Nephron (organoid): ENCODE measurements around the gene TM4SF4.

Experiments used
- H3K27ac Mint-ChIP-seq, 3 experiments: 2 replicates each; pipeline ENCODE4 v1.8.0; 2020; ENCODE audit warnings: mixed read lengths in 3 of 3, mild to moderate bottlenecking in 2 of 3, moderate library complexity in 1 of 3
- H3K27me3 Mint-ChIP-seq: 2 replicates; pipeline ENCODE4 v1.8.0; 2021; ENCODE audit warnings: low read depth, mild to moderate bottlenecking, moderate library complexity, mixed read lengths
- H3K36me3 Mint-ChIP-seq: 2 replicates; pipeline ENCODE4 v1.8.0; 2020; ENCODE audit warnings: low read depth, mixed read lengths
- H3K4me1 Mint-ChIP-seq: 2 replicates; pipeline ENCODE4 v1.8.0; 2020; ENCODE audit warnings: mixed read lengths
- H3K4me3 Mint-ChIP-seq, 3 experiments: 2 replicates each; pipeline ENCODE4 v1.8.0; 2020; ENCODE audit warnings: mild to moderate bottlenecking in 3 of 3, mixed read lengths in 3 of 3, moderate library complexity in 2 of 3
- H3K9me3 Mint-ChIP-seq: 2 replicates; pipeline ENCODE4 v1.8.0; 2020; ENCODE audit warnings: mixed read lengths
- TF ChIP-seq, protein P1 (sequence below), 3 experiments: fragments of 200-600 bp; sonication (generic); IDR thresholded peaks; one replicate each; pipeline ENCODE4 v1.5.0; 2021; ENCODE audit warnings: antibody characterized with exemption in 3 of 3; ENCODE audit not compliant: unreplicated experiment in 3 of 3

Gene TM4SF4

DNA sequence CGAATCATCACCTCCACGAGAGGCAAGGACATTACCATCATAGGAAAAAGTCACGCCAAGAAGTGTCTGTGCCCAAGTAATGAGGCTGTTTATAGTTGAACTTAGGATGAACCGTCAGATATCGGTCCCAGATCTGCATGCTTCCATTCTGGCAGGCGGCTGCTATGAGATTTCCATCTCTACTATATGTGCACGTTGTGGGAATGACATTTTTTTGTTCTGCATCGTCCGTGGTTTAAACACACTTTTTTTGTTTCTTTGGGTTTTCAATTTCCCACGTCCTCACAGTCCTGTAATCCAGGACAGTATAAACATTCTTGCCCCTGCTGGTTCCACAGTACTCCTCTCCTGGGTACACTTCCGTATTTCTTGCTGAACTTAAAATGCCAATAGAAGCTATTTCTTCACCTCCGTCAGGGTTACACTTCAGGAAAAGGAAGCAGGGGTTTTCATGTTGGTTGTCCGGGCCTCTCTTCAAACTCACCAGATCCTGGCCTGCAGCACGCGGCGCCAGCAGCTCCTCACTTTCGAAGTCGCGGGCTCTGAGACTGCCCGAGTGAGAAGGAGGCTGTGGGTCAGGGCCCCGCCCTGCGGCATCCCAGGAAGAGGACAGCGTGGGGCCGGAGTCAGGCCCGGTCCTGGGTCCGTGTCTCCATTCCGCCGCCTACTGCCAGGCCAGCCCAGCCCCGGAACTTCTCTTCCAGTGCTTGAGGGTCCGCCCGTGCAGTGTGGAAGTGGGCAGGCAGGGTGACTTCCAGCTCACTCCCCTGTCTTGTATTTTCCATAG lies 9.8 kb upstream of the TM4SF4 start:
- no peaks in the 10 kb centered on the region for H3K9me3 Mint-ChIP-seq
- peaks cover 36% of the 10 kb centered on the region for H3K4me1 Mint-ChIP-seq
- H3K36me3 Mint-ChIP-seq, result no peaks in the 10 kb centered on the region
- TF ChIP-seq, protein P1, sequence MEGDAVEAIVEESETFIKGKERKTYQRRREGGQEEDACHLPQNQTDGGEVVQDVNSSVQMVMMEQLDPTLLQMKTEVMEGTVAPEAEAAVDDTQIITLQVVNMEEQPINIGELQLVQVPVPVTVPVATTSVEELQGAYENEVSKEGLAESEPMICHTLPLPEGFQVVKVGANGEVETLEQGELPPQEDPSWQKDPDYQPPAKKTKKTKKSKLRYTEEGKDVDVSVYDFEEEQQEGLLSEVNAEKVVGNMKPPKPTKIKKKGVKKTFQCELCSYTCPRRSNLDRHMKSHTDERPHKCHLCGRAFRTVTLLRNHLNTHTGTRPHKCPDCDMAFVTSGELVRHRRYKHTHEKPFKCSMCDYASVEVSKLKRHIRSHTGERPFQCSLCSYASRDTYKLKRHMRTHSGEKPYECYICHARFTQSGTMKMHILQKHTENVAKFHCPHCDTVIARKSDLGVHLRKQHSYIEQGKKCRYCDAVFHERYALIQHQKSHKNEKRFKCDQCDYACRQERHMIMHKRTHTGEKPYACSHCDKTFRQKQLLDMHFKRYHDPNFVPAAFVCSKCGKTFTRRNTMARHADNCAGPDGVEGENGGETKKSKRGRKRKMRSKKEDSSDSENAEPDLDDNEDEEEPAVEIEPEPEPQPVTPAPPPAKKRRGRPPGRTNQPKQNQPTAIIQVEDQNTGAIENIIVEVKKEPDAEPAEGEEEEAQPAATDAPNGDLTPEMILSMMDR (IDR thresholded peaks at IDR 0.05; ENCODE audit: unreplicated experiment in 3 of 3), result no peak
- no peak overlapping the region for H3K4me3 Mint-ChIP-seq
- no peaks in the 10 kb centered on the region for H3K27me3 Mint-ChIP-seq
- H3K27ac Mint-ChIP-seq, result peak overlapping the region; percentile 99

- Mint-ChIP-seq H3K27me3 (no peaks in the 10 kb centered on the region), H3K36me3 (no peaks in the 10 kb centered on the region), H3K9me3 (no peaks in the 10 kb centered on the region), H3K27ac (peak overlapping the region; percentile 99), H3K4me1 (peaks cover 35% of the 10 kb centered on the region), H3K4me3 (no peak overlapping the region)
- TF ChIP-seq, protein P1 (IDR thresholded peaks at IDR 0.05; ENCODE audit: unreplicated experiment in 3 of 3), result no peak
Observed at GRCh38 chr3:149465351-149465883, 9.1 kb upstream of the TM4SF4 start.

GRCh38 chr3:149466192-149466591 lies 8.3 kb upstream of the TM4SF4 start:
- Mint-ChIP-seq H3K27ac (peak overlapping the region; percentile 99), H3K9me3 (no peaks in the 10 kb centered on the region), H3K4me3 (peak overlapping the region in 2 of 3 experiments; percentile 1 to 3), H3K4me1 (peaks cover 42% of the 10 kb centered on the region), H3K36me3 (no peaks in the 10 kb centered on the region), H3K27me3 (no peaks in the 10 kb centered on the region)
- TF ChIP-seq, protein P1 (IDR thresholded peaks at IDR 0.05; ENCODE audit: unreplicated experiment in 3 of 3), result no peak

GRCh38 chr3:149468504-149469212 lies 5.8 kb upstream of the TM4SF4 start:
- TF ChIP-seq, protein P1 (IDR thresholded peaks at IDR 0.05; ENCODE audit: unreplicated experiment in 3 of 3), result no peak
- H3K27ac Mint-ChIP-seq, result peak overlapping the region in 2 of 3 experiments; percentile 44 to 60
- H3K9me3 Mint-ChIP-seq, result no peaks in the 10 kb centered on the region
- no peaks in the 10 kb centered on the region for H3K36me3 Mint-ChIP-seq
- no peak overlapping the region for H3K4me3 Mint-ChIP-seq
- peaks cover 66% of the 10 kb centered on the region for H3K4me1 Mint-ChIP-seq
- no peaks in the 10 kb centered on the region for H3K27me3 Mint-ChIP-seq

- TF ChIP-seq, protein P1 (IDR thresholded peaks at IDR 0.05; ENCODE audit: unreplicated experiment in 3 of 3), result no peak
- Mint-ChIP-seq H3K4me3 (no peak overlapping the region), H3K4me1 (peaks cover 81% of the 10 kb centered on the region), H3K9me3 (no peaks in the 10 kb centered on the region), H3K36me3 (no peaks in the 10 kb centered on the region), H3K27me3 (no peaks in the 10 kb centered on the region), H3K27ac (peak overlapping the region; percentile 82 to 91 (median 91))
Observed at GRCh38 chr3:149470381-149470780, 4.1 kb upstream of the TM4SF4 start.
